Ovary (tissue), 9 donors: ENCODE data around the gene MS4A13. TPM values are rescaled to one million over a fixed set of nuclear protein-coding genes. Genes with fewer than 3 reads are reported as not detected.

Experiments used
- DNase-seq, 5 donors: peaks; one replicate each; pipeline ENCODE4 v3.0.0-alpha.2; 2019 to 2020
- H3K27ac ChIP-seq, 2 donors: fragments of 200-600 bp; one replicate each; pipeline versions ENCODE4 v1.5.1 to v1.8.0; 2019 to 2022
- H3K27me3 ChIP-seq: fragments of 200-600 bp; one replicate; pipeline ENCODE4 v1.8.0; 2022
- H3K36me3 ChIP-seq: fragments of 200-600 bp; sonication (generic); one replicate; pipeline ENCODE4 v1.5.1; 2019
- H3K4me1 ChIP-seq: one replicate; pipeline ENCODE4 v1.8.1; 2013; ENCODE audit warnings: mild to moderate bottlenecking, moderate library complexity; ENCODE audit not compliant: insufficient read depth
- H3K4me3 ChIP-seq: fragments of 200-600 bp; sonication (generic); one replicate; pipeline ENCODE4 v1.5.1; 2017
- H3K9me3 ChIP-seq, 2 donors: fragments of 200-600 bp in 1 of 2; sonication (generic) in 1 of 2; one replicate each; pipeline versions ENCODE4 v1.5.1 to v1.8.1; 2013 to 2019; ENCODE audit warnings: mild to moderate bottlenecking in 1 of 2, moderate library complexity in 1 of 2
- CTCF ChIP-seq, 3 donors: fragments of 450-650 bp in 2 of 3; fragments of 200-600 bp in 1 of 3; IDR thresholded peaks; one replicate each; pipeline versions ENCODE4 v1.5.1 to v1.8.0; 2016 to 2022; ENCODE audit warnings: antibody characterized with exemption in 3 of 3, mild to moderate bottlenecking in 1 of 3
- EP300 ChIP-seq: sonication (generic); formaldehyde crosslinking; IDR thresholded peaks from one replicate; pipeline ENCODE4 v1.6.1; 2017; ENCODE audit warnings: antibody characterized with exemption
- POLR2A ChIP-seq: fragments of 450-650 bp; IDR thresholded peaks from one replicate; pipeline ENCODE4 v1.6.1; 2017; ENCODE audit warnings: antibody characterized with exemption, mild to moderate bottlenecking, moderate library complexity
- WGBS, 3 donors: extraction: QIAGEN DNeasy Blood & Tissue Kit in 1 of 3; methylation state at CpG; one replicate each; pipeline versions ENCODE4 v1.1.5 to v1.1.7; 2013 to 2017; 5-methylcytosine and 5-hydroxymethylcytosine counted together
- intact Hi-C, 4 donors: fragments of 100-400 bp; cut with DNase I; formaldehyde crosslinking; loops; one replicate each; pipeline versions ENCODE4 v1.11.0 to v1.15.1; 2022 to 2023
- polyA plus RNA-seq, 2 donors: library from polyadenylated mRNA; stranded (reverse); fragments of 200-250 nt in 1 of 2; fragments of 350-450 nt in 1 of 2; fragmentation: Illumina TruSeq in 1 of 2; extraction: RNeasy Lipid Tissue Mini Kit (QIAGEN cat#74804) in 1 of 2; gene quantifications; one replicate each; pipeline ENCODE4 v1.2.3, GENCODE V29; 2013 to 2014
- total RNA-seq, 7 donors: library from RNA; depleted of rRNA in 2 of 7; stranded (reverse); fragments of >200 nt in 2 of 7; fragmentation: NEBNext Ultra II Directional in 3 of 7; extraction: Animal tissue kit (Norgen Biotek cat#: 25700) in 3 of 7; gene quantifications; one replicate each; pipeline versions ENCODE4 v1.1.0 to v1.2.4, GENCODE V29; 2016 to 2023
- donor health status: DM: no; HTN: no; CAD: no; lungs with moderate emphysema.
- donor health status: DM: no; HTN: no; CAD: no.
- donor health status: Bipolar disorder and iron deficiency.
- donor health status: DM: yes; HTN: yes; CAD: no.
- donor health status: DM: no; HTN: no; CAD: no.
- donor health status: DM: yes; HTN: yes; CAD: no.

Gene MS4A13
- total and polyA plus RNA-seq, 9 donors: not detected

GRCh38 chr11:60589611-60590010 is 74.4 kb downstream of the MS4A13 start:
- TF ChIP-seq CTCF (IDR thresholded peaks at IDR 0.05) (no peak), POLR2A (no peak), EP300 (no peak)
- Histone ChIP-seq H3K4me3 (no peak overlapping the region), H3K36me3 (no peaks in the 10 kb centered on the region), H3K4me1 (no peaks in the 10 kb centered on the region), H3K27ac (no peak overlapping the region), H3K27me3 (no peaks in the 10 kb centered on the region), H3K9me3 (no peaks in the 10 kb centered on the region)
- intact Hi-C loops: no loop called here
- no peak for DNase-seq
- WGBS, 3 donors: 41 to 68% (median 49%) methylated on average over 2 of the region's 2 CpGs

Other genes with a start within 250 kb of the MS4A13 start
- gene MS4A4A, start 234.7 kb upstream of the MS4A13 start, total RNA-seq: 10 to 100 TPM in 4 of 7 donors, 1 to 10 TPM in 3; 3.8 to 41.2 (median 10.9) TPM
- 10 to 100 TPM in 1 of 2 donors, 1 to 10 TPM in 1; 9.1 to 46.4 TPM for gene MS4A4A, start 234.7 kb upstream of the MS4A13 start, polyA plus RNA-seq
- 1 to 10 TPM in 1 of 7 donors, not detected in 6; 1.3 TPM for gene MS4A6E, start 188.1 kb upstream of the MS4A13 start, total RNA-seq
- gene MS4A6E, start 188.1 kb upstream of the MS4A13 start, polyA plus RNA-seq: not detected
- gene MS4A7, start 136.9 kb upstream of the MS4A13 start, total RNA-seq: 10 to 100 TPM in 5 of 7 donors, 1 to 10 TPM in 2; 5.9 to 30.1 (median 11.6) TPM
- 10 to 100 TPM in 1 of 2 donors, 1 to 10 TPM in 1; 5.4 to 38.2 TPM for gene MS4A7, start 136.9 kb upstream of the MS4A13 start, polyA plus RNA-seq
- gene MS4A14, start 118.9 kb upstream of the MS4A13 start, total RNA-seq: 1 to 10 TPM in 2 of 7 donors, under 1 TPM in 5; 0.10 to 1.3 (median 0.82) TPM
- gene MS4A14, start 118.9 kb upstream of the MS4A13 start, polyA plus RNA-seq: 1 to 10 TPM in 1 of 2 donors, under 1 TPM in 1; 0.22 to 2.1 TPM
- not detected for gene MS4A5, start 85.8 kb upstream of the MS4A13 start, total RNA-seq
- gene MS4A5, start 85.8 kb upstream of the MS4A13 start, polyA plus RNA-seq: not detected
- gene MS4A1, start 59.5 kb upstream of the MS4A13 start, total RNA-seq: under 1 TPM in 3 of 7 donors, not detected in 4; 0.11 to 0.74 (median 0.27) TPM
- gene MS4A1, start 59.5 kb upstream of the MS4A13 start, polyA plus RNA-seq: under 1 TPM; 0.05 to 0.55 TPM
- not detected for gene MS4A12, start 22.6 kb upstream of the MS4A13 start, total RNA-seq
- gene MS4A12, start 22.6 kb upstream of the MS4A13 start, polyA plus RNA-seq: not detected
- 10 to 100 TPM in 1 of 7 donors, 1 to 10 TPM in 4, under 1 TPM in 1, not detected in 1; 0.96 to 30.9 (median 2.5) TPM for gene MS4A8, start 184.2 kb downstream of the MS4A13 start, total RNA-seq
- under 1 TPM in 1 of 2 donors, not detected in 1; 0.45 TPM for gene MS4A8, start 184.2 kb downstream of the MS4A13 start, polyA plus RNA-seq
- not detected for gene MS4A18, start 209.3 kb downstream of the MS4A13 start, total RNA-seq
- gene MS4A18, start 209.3 kb downstream of the MS4A13 start, polyA plus RNA-seq: not detected
- gene MS4A15, start 241.5 kb downstream of the MS4A13 start, total RNA-seq: 1 to 10 TPM in 1 of 7 donors, under 1 TPM in 1, not detected in 5; 0.33 to 1.1 TPM
- under 1 TPM in 1 of 2 donors, not detected in 1; 0.15 TPM for gene MS4A15, start 241.5 kb downstream of the MS4A13 start, polyA plus RNA-seq